RWPE1 (cell line): ENCODE data around the gene CCDC174.

Experiments
- CTCF ChIA-PET: fragments of 350-600 bp; sonication (Branson Sonifier 250); formaldehyde crosslinking; extraction: SDS; loops from one replicate; lab custom pipeline; 2021; lab: Yijun Ruan, JAX
- POLR2A ChIA-PET: fragments of 400-600 bp; formaldehyde crosslinking; extraction: SDS; loops from one replicate; lab custom pipeline; 2020; ENCODE audit warnings: antibody characterized with exemption; ENCODE audit not compliant: low non-redundant PET; lab: Yijun Ruan, JAX
- DNase-seq: peaks from one replicate; pipeline ENCODE4 v3.0.0; 2012; ENCODE audit warnings: low spot score
- H3K27ac ChIP-seq: fragments of 450-650 bp; 2 replicates; pipeline ENCODE4 v1.5.1; 2017
- CTCF ChIP-seq: fragments of 450-650 bp; conservative IDR thresholded peaks from 2 replicates; pipeline ENCODE4 v1.5.1; 2017; ENCODE audit warnings: low read depth, mild to moderate bottlenecking

CCDC174 gene

GRCh38 chr3:14623569-14624051 is 28.0 kb upstream of the CCDC174 start:
- H3K27ac ChIP-seq = no peak overlapping the region
- CTCF ChIA-PET = interaction anchor here (0.6 kb wide), 1 partner anchor 750 kb away, joined by 3 read pairs; no protein-coding TSS in a partner anchor
- no peak for TF ChIP-seq CTCF
- POLR2A ChIA-PET = no interaction called here
- no peak for DNase-seq

- DNase-seq = no peak
- no peak overlapping the region for H3K27ac ChIP-seq
- ChIA-PET POLR2A (no interaction called here), CTCF (no interaction called here)
- TF ChIP-seq CTCF = no peak
Observed at GRCh38 chr3:14624498-14624897, 27.1 kb upstream of the CCDC174 start.

- DNase-seq = no peak
Observed at GRCh38 chr3:14625443-14625842, 26.1 kb upstream of the CCDC174 start.

GRCh38 chr3:14627815-14628214 is 23.7 kb upstream of the CCDC174 start:
- no peak for TF ChIP-seq CTCF
- POLR2A ChIA-PET = no interaction called here
- no peak overlapping the region for H3K27ac ChIP-seq
- CTCF ChIA-PET = interaction anchor here (0.6 kb wide), 1 partner anchor 123 kb away, joined by 3 read pairs; no protein-coding TSS in a partner anchor
- no peak for DNase-seq

More at GRCh38 chr3:14625443-14625842, 26.1 kb upstream of the CCDC174 start:
- POLR2A ChIA-PET = no interaction called here
- no peak for TF ChIP-seq CTCF
- CTCF ChIA-PET = no interaction called here
- no peak overlapping the region for H3K27ac ChIP-seq

GRCh38 chr3:14628406-14628805 is 23.2 kb upstream of the CCDC174 start:
- no peak overlapping the region for H3K27ac ChIP-seq
- DNase-seq = no peak
- ChIA-PET POLR2A (no interaction called here), CTCF (no interaction called here)
- TF ChIP-seq CTCF = no peak

- no peak for TF ChIP-seq CTCF
- ChIA-PET CTCF (interaction anchor here (0.6 to 0.7 kb wide), 2 partner anchors 17 to 130 kb away, joined by 3 to 5 read pairs; no protein-coding TSS in a partner anchor), POLR2A (no interaction called here)
- H3K27ac ChIP-seq = no peak overlapping the region
- DNase-seq = no peak
Observed at GRCh38 chr3:14630404-14631100, 21.0 kb upstream of the CCDC174 start.
